ENCODE measurements around the gene BMP10.

BMP10 gene

DNA sequence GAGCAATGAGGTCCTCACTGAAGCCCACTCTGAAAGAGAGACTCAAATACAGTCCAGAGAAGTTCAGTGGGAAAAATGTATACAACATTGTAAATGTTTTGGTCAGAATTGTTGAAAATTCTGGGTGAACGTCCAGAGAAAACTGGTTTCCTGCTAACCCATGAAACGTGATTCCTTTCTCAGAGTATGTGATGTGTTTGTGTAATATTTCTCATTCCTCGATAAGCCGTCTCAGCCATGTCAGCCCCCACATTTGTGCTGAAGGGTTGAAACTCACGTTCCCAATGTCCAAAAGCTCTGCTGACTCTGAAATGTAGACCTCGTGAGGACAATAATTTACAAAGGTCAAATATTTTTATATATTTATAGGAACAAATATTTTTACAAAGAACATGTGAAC is 51.6 kb downstream of the BMP10 start:
- no peak for DNase-seq (ENCODE audit: low read depth)

DNA sequence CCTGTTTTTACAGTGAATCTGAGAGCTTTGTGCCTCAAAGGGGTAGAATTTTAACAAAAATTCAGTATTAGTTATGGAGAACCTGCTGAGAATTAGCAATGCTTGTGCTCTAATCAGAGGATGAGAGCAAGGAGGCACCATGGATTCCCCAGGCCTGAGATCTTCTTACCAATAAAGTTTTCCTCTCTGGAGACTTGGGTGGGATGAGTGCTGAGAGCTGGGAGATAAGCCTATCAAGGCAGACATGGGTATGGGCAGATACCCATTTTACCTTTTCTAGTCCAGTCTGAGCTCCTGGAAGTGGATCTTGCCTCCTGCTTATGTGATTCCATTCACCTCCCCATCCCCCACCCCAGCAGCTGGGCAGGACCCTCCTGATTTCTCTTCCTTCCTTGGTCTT is 53.9 kb downstream of the BMP10 start:
- no peak for DNase-seq (ENCODE audit: low read depth)
